Fibroblast of skin of left biceps (primary cell): ENCODE measurements around the gene BMPR1B.
A peak's percentile ranks its signal among the peaks of the same experiment; 100 is the strongest.

Experiments used
- DNase-seq, 2 experiments: peaks; one replicate each; pipeline ENCODE4 v3.0.0-alpha.2; 2013; ENCODE audit warnings: low read depth in 2 of 2

Gene BMPR1B

DNA sequence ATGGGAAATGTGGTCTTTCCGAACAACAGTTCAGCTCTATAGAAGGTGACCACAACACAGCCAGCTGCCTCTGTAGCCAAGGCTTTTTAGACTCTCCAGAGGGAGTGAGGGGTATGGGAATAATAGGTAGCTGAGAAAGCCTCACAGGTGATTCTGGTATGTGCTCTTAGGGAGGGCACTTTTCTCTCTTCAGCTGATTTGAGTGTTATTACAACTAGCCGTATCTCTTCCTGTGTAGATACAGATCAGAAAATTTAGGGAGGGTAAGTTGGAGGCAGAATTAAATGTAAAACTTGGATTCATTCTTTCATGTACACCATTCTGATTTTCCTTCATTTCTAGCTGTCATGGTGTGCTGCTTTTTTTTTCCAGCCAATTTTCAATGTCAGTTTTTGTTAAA lies 154.9 kb downstream of the BMPR1B start:
- DNase-seq: no peak

DNA sequence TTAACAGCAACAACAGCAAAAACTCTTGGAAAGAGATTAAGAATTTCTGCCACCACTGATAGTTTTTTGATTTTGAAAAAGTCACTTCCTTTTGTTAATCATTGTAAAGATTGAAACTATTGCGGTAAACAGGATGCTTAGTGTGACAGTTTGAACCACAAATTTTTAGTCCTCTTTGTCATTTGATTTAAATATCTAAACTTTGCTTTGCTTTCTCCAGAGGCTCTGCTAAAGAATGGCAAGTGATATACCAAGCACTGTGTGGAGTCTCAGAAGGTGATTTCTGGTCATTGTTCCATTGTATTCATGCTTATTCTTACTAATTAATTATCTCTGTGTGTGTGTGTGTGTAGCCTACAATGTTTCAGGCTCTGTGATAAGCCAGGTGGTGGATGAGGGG lies 155.6 kb downstream of the BMPR1B start:
- DNase-seq: no peak

DNA sequence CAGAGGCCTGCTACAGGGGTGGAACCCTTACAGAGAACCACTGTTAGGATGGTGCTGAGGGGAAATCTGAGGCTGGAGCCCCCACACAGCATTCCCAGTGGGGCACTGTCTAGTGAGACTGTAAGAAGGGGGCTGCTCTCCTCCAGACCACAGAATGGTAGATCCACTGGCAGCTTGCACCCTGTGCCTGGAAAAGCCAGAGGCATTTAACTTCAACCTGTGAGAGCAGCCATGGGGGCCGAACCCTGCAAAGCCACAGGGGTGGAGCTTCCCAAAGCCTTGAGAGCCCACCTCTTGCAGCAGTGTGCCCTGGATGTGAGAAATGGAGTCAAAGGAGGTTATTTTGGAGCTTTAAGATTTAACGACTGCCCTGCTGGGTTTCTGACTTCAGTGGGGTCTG lies 159.4 kb downstream of the BMPR1B start:
- DNase-seq: no peak

DNA sequence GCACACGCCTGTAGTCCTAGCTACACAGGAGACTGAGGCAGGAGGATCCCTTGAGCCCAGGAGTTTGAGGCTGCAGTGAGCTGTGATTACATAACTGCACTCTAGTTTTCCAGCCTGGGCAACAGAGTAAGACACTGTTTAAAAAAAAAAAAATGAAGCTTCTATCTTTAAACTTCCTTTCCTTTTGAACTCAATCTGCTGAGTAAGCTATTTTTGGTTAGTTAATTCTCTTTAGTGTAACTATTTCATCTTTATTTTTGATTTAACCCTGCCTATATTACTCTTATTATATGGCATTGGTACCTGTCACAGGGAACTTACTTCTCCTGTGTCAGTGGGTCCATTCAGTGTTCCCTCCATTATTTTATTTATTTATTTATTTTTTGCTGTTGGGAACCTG lies 160.8 kb downstream of the BMPR1B start:
- DNase-seq: no peak

DNA sequence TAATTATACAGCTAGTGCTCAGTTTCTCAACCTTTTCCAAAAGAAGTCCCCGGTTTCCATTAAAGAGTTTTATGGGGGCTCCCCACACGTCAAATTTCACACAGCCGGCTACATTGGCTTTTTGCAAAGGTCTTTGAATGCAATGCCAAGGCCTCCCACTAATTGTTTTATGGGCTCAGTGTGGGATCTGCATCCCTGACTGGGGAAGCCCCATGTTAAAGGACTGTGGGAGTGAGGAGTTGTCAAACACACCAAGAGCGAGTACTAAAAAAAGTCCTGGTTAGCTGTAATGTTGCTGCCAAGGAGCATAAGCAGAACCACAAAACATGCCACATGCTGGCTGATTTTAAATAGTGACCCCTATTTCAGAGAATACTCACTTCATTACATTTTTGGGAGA lies 162.6 kb downstream of the BMPR1B start:
- DNase-seq: no peak

DNA sequence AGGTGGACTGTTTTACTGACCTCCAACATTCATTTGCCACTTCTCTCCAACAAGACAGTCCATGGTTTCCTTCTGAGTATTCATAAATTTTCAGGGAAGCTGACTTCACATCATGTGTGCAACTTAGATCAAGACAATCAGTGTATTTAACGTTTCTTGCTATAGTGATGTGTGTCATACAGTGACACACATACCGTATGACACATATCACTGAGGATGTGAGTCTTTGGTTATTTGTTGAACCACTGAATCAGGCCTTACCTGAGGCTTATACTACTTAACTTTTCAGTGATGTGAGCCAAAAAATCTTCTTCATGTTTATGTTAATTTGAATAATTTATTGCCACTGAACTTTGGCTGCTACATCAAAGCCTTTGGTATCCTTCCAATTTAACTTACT lies 166.8 kb downstream of the BMPR1B start:
- no peak for DNase-seq

DNA sequence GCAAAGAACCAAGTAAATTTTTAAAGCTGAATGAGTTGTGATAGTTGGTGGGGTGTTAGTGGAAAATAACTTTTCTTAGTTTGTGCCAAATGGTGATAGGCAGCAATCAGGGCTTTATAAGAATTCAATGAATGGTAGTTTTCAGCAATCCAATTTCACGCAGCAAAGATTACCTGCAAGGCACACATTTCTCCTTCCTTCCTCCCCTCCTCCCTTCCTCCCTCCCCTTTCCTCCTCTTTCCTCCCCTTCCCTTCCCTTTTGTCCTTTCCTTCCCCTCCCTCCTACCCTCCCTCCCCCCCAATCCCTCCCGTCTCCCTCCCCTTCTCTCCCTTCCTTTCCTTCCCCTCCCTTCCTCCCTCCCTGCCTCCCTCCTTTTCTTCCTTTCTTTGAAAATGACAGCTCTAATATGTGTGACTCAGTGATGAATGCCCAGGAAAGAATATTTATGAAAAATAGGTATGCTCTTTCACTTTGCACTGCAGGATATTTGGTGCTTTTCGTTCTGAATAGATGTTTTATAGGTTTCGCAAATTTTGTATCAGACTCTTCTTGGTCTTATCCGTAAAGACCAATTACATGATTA lies 168.1 kb downstream of the BMPR1B start:
- no peak for DNase-seq

DNA sequence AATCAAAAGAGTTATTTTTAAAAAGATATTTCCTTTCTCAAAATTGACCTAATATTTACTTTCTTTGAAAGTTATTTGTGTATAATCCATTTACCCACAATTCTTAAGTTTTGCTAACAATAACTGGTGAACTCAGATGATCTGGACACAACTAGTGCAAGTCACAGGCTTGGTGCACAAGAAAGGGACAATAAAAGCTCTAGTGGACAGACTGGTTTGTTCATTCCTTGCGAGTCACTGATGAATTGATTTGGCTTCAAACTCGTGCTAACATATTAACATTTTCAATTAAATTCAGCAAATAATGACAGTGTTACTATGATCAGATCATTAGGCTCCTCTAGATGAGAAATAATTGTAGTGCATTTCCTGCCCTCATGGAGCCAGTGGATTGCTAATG lies 169.2 kb downstream of the BMPR1B start:
- DNase-seq: no peak

DNA sequence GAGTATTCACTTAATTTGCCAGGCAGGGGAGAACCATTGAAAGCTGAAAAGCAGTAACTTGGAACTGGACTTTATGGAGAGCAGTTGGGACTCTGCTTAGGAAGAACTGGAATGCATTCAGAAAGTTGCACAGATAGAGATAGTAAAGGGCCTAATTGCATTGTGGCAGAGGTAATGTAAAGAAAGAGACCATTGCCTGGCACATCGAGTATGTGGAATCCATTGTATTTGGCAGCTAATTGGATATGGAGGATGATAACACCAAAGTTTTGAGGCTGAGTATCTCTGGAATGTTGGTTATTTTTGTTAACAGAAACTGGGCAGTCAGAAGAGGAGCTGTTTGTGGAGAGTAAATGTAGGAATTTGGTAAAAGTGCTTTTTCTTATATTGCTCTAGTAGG lies 169.9 kb downstream of the BMPR1B start:
- no peak for DNase-seq

DNA sequence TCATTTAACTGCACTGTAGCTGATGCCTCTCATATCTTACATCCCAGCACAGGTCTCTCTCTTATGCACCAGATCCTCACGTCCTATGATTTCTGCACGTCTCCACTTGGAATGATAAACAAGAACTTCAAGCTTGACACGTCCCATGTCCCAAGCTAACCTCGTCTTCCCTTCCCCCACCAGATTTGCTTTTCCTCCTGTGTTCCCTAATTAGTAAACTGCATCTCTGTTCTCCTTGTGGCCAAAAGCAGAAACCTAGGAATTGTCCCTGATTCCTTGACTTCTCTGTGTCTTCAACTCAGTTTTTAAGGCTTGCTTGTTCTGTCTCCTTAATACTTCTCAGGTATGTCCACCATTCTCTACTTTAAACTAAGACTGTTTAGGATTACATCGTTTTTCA lies 171.9 kb downstream of the BMPR1B start:
- no peak for DNase-seq

DNA sequence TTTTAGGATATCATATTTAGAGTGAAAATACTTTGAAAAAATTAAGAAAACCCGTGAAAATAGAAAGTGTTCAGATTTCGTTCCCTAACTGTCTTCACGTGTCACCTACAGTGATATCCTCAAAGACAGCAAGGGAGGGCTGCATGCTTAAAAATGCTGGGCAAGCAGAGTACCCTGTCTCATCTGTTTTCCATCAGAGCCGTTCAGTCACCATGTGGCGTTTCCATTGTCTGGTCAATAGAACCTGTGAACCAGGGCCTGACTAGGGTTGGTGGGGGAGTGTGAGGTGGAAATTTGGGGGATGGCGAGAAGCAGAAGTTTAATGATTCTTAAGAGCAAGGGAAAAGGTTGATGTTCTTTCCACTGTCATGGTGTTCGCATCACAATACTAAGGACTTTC lies 173.9 kb downstream of the BMPR1B start:
- no peak for DNase-seq

DNA sequence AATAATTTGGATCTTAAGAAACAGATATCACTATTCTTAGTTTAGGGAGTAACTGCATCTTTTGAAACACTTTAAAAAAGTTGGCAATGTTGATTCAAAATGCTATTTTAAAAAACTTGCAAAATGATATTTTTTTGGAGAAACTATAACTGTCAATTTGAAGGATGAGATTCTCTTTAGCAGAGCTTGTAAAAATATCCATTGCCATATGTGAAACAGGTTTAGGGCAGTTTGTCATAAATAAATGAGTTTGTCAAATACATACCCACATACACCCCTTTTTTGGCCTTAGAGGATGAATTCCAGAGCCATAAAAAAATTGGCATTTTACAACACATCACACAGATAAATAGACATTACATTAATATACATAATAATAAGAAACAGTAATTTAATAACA lies 174.6 kb downstream of the BMPR1B start:
- no peak for DNase-seq

DNA sequence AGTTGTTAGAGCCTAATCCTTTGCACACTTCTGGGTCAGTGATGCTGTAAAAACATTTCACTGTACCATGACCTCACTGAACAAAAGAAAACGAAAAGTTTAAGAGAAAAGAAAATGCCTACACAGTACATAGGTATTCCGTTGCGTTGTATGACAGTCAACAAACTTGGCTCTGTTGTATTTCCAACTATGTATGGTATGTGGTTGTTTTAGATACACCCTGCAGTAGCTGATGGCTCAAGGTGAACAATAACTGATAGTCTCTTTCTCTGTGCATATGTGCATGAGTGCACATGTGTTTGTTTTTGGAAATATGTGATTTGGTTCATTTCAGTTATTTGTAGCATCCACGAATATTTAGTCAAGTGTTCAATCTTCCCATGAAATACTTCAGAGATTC lies 176.0 kb downstream of the BMPR1B start:
- no peak for DNase-seq

DNA sequence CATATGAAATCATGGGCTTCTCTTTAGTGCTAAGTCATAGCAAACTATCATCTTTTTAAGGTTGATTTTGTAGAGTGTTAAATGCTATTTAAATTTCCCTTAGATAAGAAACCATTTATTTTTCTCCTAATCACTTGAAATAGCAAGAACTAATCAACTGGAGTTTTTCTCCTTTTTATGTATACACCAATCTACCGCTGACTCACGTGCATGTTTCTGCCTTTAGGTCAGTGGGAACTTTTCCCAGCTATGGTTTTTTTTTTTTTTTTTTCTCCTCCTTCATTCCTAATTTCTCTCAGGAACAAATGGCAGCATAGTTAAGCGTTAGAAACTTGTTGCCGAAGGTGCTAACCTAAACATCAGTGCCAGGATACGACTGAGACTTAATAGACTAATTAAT lies 176.4 kb downstream of the BMPR1B start:
- peak in 1 of 2 experiments; percentile 18 for DNase-seq

DNA sequence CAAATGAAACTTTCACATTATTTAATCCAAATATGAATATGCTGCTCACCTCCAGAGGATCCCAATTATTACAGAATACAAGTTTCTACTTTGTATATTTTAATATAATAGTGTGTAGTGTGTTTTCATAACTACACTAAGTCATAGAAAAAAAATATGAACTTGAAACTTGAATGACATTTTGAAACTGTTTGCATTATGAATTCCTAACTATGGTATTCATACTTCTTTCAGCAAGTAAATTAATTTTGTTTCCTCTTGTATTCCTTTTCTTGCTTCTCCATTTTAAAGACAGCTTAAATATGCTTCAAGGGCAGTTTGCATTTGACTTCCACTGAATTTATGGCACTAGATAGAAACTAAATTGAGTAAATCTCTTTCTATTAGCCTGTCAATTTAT lies 177.1 kb downstream of the BMPR1B start:
- peak in 1 of 2 experiments; percentile 5 for DNase-seq

DNA sequence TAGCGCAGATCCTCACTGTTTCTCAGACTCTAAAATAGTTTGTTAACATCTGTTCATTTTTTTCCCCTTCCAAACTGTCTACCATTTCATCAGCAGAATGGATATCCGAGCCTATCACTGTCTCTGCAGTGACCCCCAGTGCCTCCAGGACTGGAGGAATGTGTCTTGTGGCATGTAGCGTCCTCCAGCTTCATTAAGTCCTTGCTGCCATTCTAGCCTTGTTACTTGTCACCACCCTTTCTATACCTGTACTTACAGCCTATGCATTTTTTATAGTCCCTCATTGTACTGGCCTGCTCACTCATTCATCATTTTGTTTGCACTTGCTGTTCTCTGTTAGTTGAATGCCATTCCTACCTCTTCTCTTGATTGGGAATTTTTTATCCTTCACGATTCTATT lies 179.1 kb downstream of the BMPR1B start:
- DNase-seq: no peak

DNA sequence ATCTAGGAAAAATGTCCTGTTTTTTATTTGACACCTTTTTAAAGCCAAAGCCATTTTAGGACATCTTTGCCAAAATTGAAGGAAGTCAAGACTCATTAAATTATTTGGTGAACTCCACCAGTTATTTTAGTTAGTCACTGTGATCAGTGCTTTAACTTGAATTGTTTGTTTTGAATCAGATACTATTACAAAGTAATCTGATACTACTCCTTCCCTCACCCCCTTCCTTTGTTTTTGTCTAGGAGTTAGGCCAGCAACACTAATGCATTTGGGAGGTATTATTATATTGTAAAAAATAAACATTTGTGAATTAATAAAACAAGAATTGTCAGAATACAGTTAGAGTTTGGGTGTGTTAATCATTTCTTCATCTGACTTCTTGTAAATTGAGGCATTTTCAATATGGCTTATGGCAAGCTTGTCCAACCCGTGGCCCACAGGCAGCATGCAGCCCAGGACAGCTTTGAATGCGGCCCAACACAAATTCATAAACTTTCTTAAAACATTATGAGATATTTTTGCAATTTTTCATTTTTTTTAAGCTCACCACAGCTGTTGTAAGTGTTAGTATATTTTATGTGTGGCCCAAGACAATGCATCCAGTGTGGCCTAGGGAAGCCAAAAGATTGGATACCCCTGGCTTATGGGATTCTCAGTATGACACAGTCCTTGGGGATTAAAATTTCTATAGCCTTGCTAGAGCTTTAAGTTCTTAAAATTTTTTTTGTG lies 182.2 kb downstream of the BMPR1B start:
- no peak for DNase-seq

DNA sequence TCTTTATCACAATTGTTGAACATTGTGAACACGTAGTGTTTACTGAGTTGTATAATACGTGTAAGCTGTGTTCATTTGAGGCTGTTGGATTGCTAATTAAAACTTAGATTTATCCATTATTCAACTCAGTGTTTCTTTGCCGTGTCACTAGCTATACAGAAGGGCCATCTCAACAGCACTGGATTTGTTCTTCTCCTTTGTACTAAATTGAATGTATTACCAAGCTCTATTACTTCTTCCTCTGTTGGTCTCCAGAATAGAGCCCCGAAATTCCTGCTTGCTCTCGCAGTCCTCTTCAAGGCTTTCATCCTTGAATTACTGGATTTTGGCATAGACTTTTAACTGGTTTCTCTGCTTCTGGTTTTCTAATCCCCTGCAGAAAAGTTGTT lies 182.8 kb downstream of the BMPR1B start:
- no peak for DNase-seq

DNA sequence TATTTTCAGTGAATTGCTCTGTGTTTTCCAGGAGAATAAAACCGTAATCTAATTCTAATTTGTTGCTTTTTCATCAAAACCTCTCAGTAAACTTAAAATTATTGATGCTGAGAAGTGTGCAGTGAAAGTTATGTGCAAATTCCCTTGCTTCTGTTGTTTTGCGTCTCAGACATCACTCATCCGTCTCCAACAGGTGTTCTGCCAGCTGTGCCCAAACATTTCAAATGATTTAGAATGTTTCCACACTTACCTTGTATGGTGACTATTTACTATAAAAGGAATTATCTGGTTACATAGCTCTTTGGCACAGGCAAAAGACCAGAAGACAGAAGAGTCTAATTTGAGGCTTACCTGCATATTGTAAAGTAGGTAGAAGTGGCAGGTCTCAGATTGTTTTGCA lies 184.0 kb downstream of the BMPR1B start:
- no peak for DNase-seq

DNA sequence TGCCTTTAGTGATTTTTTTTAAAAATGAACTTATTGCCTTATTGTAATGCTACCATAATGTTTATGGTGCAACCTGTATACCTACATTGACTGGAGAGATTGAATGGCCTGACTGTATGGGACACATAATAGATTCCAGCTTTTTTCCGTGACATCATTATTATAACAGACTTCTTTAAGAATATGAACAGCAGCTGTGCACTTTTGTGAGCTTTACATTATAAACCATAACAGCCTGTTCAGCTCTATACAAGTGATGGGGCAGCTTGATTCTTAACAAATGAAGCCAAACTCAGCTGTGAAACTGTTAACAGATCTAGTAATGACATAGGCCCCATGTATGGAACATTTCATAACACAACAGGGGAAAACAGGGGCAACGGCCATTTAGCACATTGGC lies 187.0 kb downstream of the BMPR1B start:
- DNase-seq: no peak

DNA sequence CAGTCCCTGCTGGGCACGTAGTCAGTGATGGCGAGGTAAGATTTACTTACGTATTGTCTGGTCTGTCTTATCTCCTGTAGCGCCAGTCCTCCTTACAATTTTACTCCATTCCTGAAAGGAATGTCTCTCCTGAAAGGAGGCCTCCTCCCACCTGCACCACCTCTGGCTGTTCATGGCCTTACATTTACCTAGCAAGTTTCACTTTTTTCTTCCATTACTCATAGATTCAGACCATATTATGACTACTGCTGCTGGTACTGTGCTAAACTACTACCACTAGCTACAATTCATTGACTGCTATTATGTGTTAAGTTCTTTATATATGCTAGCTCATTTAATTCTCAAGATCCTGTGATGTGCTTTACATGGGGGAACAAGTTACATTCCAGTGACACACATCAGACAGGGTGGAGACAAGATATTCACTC lies 189.9 kb downstream of the BMPR1B start:
- no peak for DNase-seq

DNA sequence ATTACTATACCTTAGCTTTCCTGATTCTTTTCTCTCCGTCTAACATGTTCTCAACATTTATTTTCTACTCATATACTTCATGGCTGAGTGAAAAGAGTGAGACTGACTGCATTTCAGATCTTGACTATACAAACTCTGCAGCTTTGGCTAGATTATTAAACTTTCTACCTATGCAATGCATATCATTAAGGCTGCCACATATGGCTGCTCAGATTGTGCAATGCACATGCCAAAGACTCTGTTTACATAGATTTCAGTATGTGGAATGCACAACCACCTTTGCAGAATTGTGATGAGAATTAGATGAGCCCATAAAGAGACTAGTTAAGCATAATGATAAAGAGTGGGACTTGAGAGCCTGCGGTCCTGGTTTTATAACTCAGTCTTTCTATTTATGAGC lies 196.5 kb downstream of the BMPR1B start:
- no peak for DNase-seq

DNA sequence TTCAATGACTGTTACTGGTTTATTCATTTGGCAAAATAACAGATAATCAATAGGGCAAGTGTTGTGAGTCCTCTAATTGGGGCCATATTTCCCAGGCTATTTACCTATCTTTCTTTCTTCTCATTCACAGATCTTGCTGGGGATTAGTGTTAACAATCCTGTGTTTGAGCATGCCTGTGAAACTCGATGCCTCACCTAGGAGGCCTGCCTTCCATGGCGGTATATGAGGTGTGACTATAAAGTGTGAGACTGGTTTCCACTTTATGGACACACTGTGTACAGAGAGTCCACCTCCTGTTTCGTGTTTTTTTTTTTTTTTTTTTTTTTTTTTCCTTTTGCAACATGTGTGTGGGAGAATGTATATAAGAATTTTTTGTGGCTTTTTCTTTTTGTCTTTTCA lies 199.3 kb downstream of the BMPR1B start:
- no peak for DNase-seq

DNA sequence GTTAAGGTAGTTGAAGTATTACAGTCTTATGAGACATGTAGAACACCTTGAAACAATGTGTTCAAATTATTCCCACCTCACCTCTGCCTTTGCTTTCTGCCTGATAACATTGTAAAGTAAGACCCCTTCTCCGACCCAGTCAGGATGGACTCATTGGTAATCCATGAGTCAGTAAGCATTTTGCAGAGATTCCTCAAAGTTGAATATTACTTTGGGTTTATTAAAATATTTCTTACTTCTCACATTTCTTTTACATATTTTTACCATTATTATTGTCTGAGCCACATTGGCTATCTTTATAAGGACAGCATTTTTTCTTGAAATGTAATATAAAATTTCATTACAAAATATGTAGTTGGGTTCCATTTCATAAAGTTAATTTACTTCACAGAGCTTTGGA lies 201.6 kb downstream of the BMPR1B start:
- DNase-seq: no peak
